Suprapubic skin (tissue), 4 donors: ENCODE data around the gene SYT3.

Source experiments
- CTCF ChIP-seq, 2 donors: fragments of 200-600 bp in 1 of 2; fragments of 450-650 bp in 1 of 2; sonication (generic) in 1 of 2; IDR thresholded peaks; one replicate each; pipeline ENCODE4 v1.5.1; 2016 to 2019; ENCODE audit warnings: antibody characterized with exemption in 2 of 2, mild to moderate bottlenecking in 1 of 2, moderate library complexity in 1 of 2
- POLR2A ChIP-seq, 2 donors: fragments of 450-650 bp; IDR thresholded peaks; one replicate each; pipeline ENCODE4 v1.6.1; 2017; ENCODE audit warnings: antibody characterized with exemption in 2 of 2, mild to moderate bottlenecking in 2 of 2, moderate library complexity in 2 of 2
- POLR2AphosphoS5 ChIP-seq, 3 donors: sonication (generic); formaldehyde crosslinking; IDR thresholded peaks; one replicate each; pipeline ENCODE4 v1.6.1; 2017; ENCODE audit warnings: antibody characterized with exemption in 3 of 3

GRCh38 chr19:50580970-50581634, 58.6 kb downstream of the SYT3 start:
- TF ChIP-seq CTCF (IDR thresholded peaks at IDR 0.05): no peak
- TF ChIP-seq POLR2AphosphoS5 (IDR thresholded peaks at IDR 0.05): no peak
- TF ChIP-seq POLR2A (IDR thresholded peaks at IDR 0.05): no peak
